Measurements from ENCODE around the gene MGRN1. TPM values are rescaled to one million over a fixed set of nuclear protein-coding genes. Genes with fewer than 3 reads are reported as not detected.

MGRN1 gene
- total RNA-seq, 1 experiment from 2014 or later = 13.3 TPM

- in situ Hi-C loops (cut with HindIII; ENCODE audit: low sequenced_read_pairs) = loop anchor here (25.0 kb wide), 1 partner anchor 170 kb away; no protein-coding TSS in a partner anchor
- peak; percentile 63 for DNase-seq (ENCODE audit: low spot score)
Observed at GRCh38 chr16:4682616-4683254, 58.1 kb downstream of the MGRN1 start.

DNA sequence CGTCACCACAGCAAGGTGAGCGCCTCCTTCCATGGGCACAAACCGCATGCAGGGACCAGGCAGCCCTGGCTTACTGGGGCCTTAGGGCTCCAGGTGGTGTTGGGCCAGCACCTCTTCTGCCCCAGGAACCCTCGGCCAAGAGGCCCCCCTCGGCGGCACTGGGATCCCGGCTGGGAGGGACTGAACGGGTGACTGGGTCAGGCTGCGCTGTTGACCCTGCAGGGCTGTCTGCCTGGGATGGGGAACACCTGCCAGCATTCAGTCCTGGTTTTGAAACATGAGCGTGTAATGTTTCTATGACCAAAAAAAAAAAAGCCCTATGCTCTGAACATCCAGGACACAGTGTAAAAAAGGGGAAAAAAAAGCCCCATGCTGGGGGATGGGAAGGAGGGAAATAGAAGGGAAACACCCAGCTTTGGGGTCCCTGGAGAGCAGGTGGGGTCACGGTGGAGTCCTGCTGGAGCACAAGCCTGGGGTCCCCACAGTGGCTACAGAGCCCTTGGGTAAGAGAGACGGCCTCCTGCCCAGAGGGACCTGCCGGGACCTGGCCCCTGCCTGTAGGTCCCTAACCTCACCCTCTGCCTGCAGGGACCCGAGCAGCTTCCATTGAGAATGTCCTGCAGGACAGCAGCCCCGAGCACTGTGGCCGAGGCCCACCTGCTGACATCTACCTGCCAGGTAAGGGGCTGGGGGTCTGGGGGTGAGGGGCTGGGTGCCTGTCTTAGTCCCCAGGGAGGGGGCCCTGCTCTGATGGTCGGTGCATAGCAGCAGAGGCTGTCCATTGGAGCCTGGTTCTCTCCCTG lies 58.8 kb downstream of the MGRN1 start:
- DNase-seq (ENCODE audit: low spot score) = no peak
- in situ Hi-C loops (cut with HindIII; ENCODE audit: low sequenced_read_pairs) = loop anchor here (25.0 kb wide), 1 partner anchor 171 kb away; no protein-coding TSS in a partner anchor

DNA sequence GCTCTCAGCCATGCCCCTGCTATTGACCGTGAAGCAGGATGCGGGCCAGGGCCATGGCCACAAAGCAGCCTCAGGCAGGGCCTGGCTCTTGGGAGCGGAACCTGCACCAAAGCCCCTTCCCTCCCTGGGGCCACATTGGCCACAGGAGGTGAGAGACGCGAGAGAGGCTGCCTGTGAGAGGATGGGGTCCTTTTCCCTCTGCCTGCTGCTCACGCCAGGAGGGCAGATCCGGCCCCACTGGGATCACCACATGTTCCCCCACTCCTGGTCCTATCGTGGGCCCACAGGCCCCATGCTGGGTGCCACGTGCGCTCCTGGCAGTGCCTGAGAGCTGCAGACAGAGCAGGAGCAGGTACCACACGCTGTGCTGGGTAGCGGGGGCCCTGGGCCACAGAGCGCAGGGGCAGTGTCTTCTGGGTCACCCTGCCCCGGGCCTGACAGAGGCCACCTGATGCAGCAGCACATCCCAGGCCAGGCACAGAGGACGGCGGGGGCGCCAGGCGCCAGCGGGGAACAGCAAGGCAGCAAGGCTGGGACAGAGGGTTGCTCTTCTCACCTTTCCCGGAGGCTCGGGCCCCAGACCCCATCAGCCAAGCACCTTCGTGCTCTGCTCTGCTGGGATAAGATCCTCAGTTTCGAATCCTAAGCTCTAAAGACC lies 59.6 kb downstream of the MGRN1 start:
- in situ Hi-C loops (cut with HindIII; ENCODE audit: low sequenced_read_pairs) = loop anchor here (25.0 kb wide), 1 partner anchor 172 kb away; no protein-coding TSS in a partner anchor
- DNase-seq (ENCODE audit: low spot score) = no peak

DNA sequence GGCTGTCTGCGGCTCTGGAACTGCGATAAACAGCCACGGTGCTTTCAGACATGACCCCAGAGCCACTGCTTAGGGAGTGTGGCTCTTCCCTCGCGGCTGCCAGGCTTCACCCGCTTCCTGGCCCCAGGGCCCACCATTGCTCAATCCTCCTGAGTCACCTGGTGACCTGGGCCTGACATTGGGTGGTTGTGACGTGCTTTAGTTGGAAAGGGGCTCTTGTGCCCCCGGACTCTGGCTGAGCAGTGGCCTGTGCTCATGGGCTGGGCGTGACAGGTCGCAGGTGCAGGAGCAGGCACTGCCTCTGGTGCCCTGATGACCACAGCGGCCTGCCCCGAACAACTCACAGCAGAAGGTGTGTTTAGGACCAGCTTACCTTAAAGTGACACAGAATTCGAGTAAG lies 60.1 kb downstream of the MGRN1 start:
- no peak for DNase-seq (ENCODE audit: low spot score)
- in situ Hi-C loops (cut with HindIII; ENCODE audit: low sequenced_read_pairs) = loop anchor here (25.0 kb wide), 1 partner anchor 172 kb away; no protein-coding TSS in a partner anchor

DNA sequence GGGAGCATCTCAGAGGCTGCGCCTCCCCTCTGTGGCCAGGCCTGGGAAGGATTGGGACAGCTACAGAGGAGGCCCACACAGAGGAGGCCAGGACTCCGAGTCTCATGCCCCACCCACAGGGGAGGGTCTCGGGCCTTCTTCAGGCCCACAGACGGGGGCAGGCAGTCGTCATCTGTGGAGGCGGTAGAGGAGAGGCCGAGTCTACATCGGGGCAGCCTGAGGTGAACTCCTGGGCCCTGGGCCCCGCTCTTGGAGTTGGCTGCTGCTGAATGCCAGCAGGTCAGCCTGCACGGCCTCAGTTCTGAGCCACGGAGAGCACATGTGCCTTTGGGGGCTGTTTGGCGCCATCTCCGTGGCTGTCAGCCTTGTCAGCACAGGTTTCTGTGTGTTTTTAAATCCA lies 60.7 kb downstream of the MGRN1 start:
- in situ Hi-C loops (cut with HindIII; ENCODE audit: low sequenced_read_pairs) = loop anchor here (25.0 kb wide), 1 partner anchor 173 kb away; no protein-coding TSS in a partner anchor
- DNase-seq (ENCODE audit: low spot score) = no peak

DNA sequence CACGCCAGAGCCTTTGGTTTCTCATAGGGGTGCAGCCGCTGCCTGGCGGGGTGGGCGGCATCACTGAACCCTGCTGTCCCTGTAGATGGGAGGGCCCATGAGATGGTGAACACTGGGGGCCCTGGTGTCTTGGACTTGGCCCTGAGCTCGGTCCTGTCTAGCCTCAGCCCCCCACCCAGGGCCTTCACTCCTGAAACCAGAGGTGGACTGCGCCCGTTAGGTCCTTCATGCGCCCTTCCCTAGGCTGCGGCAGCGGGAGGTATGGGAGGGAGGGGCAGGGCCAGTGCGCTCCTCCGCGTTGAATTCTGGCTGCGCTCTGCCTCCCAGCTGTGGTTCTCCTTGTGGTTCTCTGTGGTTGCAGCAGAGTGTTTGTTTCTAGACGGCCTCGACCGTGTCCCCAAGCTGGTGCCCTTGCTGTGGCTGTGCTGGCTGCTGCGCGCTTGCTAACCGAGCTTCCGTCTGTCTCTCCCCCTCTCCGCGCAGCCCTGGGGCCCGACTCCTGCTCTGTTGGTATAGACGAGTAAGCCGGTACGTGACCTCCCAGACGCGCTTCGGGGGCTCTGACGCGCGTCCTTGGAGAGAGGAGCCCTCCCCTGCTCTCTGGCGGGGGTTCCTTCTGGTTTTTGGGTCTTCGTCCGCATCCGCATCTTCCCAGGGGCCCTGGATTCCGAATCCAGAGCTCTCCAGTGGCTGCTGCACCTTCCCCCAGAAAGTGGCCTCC lies 61.3 kb downstream of the MGRN1 start:
- no peak for DNase-seq (ENCODE audit: low spot score)
- in situ Hi-C loops (cut with HindIII; ENCODE audit: low sequenced_read_pairs) = loop anchor here (25.0 kb wide), 1 partner anchor 174 kb away; no protein-coding TSS in a partner anchor

DNA sequence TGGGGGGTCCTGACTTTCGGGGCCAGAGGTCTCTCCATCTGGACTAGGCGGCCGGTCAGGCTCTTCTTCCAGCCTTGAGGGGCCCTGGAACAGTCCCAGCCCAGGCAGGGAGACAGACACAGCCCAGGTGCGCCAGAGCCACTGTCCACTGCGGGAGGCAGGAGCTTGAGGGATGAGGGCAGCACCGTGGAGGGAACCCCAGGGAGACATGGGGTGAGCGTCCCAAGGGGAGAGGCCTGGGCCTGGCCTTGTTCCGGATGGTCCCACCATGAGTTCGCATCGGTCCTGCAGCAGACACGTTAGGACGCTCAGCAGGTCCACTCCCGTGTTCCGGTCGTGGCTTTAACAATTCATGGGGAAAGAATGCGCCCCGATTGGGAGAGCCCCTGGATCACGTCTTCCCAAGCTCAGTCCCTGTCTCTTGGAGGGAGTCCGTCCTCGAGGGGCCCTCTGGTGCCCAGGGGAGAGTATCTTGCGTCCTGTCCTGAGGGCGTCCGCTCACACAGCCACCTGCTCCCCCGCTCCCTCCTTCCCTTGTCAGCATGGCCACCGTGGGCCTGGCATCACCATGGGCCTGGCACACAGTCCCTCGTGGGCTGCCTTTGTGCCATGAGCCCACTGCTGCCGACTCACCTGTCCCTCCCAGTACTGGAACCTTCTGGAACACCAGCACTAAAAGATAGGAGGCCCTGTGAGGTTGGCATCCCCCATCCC lies 62.0 kb downstream of the MGRN1 start:
- in situ Hi-C loops (cut with HindIII; ENCODE audit: low sequenced_read_pairs) = loop anchor here (25.0 kb wide), 1 partner anchor 174 kb away; no protein-coding TSS in a partner anchor
- DNase-seq (ENCODE audit: low spot score) = no peak

DNA sequence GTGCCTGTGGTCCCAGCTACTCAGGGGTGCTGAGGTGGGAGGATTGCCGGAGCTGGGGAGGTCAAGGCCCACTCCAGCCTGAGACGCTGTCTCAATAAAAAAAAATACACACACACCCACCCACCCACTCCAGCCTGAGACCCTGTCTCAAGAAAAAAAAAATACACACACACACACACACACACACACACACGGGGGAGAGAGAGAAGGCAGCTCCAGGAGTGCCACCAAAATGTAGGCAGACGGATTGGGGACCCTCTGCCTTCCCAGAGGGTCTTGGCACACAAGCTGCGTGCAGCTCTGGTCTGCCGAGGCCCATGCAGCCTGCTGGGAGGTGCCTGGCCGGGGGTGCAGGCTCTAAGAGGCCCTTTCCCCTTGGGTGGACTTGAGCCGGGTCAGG lies 62.8 kb downstream of the MGRN1 start:
- in situ Hi-C loops (cut with HindIII; ENCODE audit: low sequenced_read_pairs) = loop anchor here (25.0 kb wide), 1 partner anchor 175 kb away; no protein-coding TSS in a partner anchor
- no peak for DNase-seq (ENCODE audit: low spot score)

- DNase-seq (ENCODE audit: low spot score) = no peak
- in situ Hi-C loops (cut with HindIII; ENCODE audit: low sequenced_read_pairs) = loop anchor here (25.0 kb wide), 1 partner anchor 176 kb away; no protein-coding TSS in a partner anchor
Observed at GRCh38 chr16:4687946-4688673, 63.5 kb downstream of the MGRN1 start.

DNA sequence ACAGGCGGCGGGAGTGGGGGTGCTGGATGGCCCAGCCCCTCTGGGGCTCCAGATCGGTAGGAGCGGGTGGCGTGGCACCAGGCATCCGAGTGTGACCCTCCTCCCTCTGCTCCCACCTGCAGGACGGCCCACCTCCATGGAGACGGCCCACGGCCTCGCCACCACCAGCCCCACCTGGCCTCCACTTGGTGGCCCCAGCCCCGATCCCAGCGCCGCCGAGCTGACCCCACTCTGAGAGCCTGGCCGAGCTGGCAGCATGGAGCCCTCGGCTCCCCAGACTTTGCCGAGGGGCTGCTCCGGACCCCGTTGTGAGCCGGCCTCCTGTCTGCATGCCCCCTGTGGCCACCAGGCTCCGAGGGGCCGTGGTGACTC lies 64.0 kb downstream of the MGRN1 start:
- in situ Hi-C loops (cut with HindIII; ENCODE audit: low sequenced_read_pairs) = loop anchor here (25.0 kb wide), 1 partner anchor 176 kb away; no protein-coding TSS in a partner anchor
- no peak for DNase-seq (ENCODE audit: low spot score)

DNA sequence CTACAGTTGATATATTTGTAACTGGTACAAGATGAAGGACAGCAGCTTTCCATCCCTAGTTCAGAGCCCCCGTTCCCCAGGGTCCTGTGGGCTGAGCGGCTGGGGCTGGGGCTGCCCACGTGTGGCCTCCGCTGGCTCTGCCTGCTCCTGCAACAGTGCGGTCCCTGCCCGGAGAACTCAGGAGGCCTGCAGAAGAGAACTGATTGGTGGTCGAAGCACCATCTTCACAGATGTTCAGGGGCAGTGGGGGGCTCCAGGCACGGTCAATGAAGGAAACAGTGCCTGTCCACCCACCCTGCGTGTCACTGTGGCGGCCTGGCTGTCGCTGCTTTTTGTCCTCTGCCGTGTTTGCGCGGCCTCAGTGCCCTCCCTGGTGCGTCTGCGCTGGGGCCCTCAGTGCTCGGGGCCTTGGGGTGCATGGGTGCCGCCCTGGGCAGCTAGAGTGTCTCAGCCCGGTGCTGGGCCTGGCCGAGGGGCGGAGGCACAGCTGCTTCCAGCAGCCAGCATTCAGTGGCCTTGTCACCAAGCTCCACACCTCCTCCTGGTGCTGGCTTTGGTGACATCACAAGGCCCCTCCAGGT lies 64.6 kb downstream of the MGRN1 start:
- in situ Hi-C loops (cut with HindIII; ENCODE audit: low sequenced_read_pairs) = loop anchor here (25.0 kb wide), 1 partner anchor 177 kb away; no protein-coding TSS in a partner anchor
- DNase-seq (ENCODE audit: low spot score) = no peak

- in situ Hi-C loops (cut with HindIII; ENCODE audit: low sequenced_read_pairs) = loop anchor here (25.0 kb wide), 1 partner anchor 178 kb away; no protein-coding TSS in a partner anchor
- DNase-seq (ENCODE audit: low spot score) = no peak
Observed at GRCh38 chr16:4689864-4690704, 65.5 kb downstream of the MGRN1 start.

- in situ Hi-C loops (cut with HindIII; ENCODE audit: low sequenced_read_pairs) = loop anchor here (25.0 kb wide), 1 partner anchor 179 kb away; no protein-coding TSS in a partner anchor
Observed at GRCh38 chr16:4690946-4691665, 66.5 kb downstream of the MGRN1 start.

GRCh38 chr16:4691666-4692412 lies 67.2 kb downstream of the MGRN1 start:
- in situ Hi-C loops (cut with HindIII; ENCODE audit: low sequenced_read_pairs) = loop anchor here (25.0 kb wide), 1 partner anchor 180 kb away; no protein-coding TSS in a partner anchor
- no peak for DNase-seq (ENCODE audit: low spot score)

More at GRCh38 chr16:4690946-4691665, 66.5 kb downstream of the MGRN1 start:
- DNase-seq (ENCODE audit: low spot score) = peak; percentile 74
